ENCODE results near the gene CCDC138. TPM values are rescaled to one million over a fixed set of nuclear protein-coding genes. Genes with fewer than 3 reads are reported as not detected.

CCDC138 gene
- total RNA-seq, 2 experiments from 2014 or later, result 12.3 to 13.5 TPM

DNA sequence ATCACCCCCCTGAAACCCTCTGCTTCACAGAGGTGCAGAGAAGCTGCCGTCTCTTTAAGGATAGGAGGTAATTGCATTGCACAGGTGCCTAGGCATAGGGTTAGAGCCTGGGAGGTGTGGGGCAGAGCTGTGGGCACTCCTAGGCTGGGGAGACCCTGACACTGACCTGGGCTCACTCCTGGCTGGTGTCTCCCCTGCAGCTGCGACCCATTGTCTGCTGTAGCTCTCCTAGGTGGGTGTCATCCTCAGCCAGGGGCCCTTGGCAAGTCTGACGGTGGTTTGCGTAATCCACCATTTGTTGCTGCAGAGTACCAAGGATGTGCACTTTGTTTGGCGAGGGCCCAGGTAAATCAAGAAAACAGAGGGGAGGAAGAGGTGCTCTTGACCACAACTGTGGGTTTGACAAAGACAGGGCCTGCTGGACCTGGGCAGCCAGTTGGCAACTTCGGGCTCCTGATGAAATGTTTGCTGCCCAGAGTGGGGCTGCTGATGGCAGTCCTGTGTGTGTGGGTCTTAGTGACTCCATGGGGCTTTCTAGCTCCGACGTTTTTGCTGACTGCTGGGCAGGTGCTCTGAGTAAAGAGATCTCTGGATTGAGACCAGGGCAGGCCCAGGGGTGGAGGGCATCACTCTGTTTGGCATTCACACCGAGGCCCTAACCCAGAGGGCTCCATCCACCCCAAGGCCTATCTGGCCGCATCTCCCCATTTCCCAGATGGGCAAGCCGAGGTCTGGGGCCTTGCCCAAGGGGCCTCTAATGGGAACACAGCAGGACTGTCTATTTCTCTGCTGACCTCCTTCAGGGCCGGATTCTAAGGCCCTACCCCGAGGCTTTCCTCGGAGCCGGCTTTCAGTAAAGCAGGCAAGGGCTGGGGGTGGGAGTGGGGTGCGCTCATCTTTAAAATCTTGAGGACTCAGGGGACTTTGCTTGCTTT, 134.8 kb downstream of the CCDC138 start:
- DNase-seq (no peak), ATAC-seq (no peak)
- no peaks in the 10 kb centered on the region for H3K36me3 Mint-ChIP-seq (ENCODE audit: low read depth)
- no peaks in the 10 kb centered on the region for H3K27me3 Mint-ChIP-seq
- H3K4me3 Mint-ChIP-seq, result no peak overlapping the region
- intact Hi-C loops (cut with micrococcal nuclease), result no loop called here
- H3K9me3 Mint-ChIP-seq, result no peaks in the 10 kb centered on the region
- POLR2A ChIA-PET, result no interaction called here
- TF ChIP-seq, protein P1, sequence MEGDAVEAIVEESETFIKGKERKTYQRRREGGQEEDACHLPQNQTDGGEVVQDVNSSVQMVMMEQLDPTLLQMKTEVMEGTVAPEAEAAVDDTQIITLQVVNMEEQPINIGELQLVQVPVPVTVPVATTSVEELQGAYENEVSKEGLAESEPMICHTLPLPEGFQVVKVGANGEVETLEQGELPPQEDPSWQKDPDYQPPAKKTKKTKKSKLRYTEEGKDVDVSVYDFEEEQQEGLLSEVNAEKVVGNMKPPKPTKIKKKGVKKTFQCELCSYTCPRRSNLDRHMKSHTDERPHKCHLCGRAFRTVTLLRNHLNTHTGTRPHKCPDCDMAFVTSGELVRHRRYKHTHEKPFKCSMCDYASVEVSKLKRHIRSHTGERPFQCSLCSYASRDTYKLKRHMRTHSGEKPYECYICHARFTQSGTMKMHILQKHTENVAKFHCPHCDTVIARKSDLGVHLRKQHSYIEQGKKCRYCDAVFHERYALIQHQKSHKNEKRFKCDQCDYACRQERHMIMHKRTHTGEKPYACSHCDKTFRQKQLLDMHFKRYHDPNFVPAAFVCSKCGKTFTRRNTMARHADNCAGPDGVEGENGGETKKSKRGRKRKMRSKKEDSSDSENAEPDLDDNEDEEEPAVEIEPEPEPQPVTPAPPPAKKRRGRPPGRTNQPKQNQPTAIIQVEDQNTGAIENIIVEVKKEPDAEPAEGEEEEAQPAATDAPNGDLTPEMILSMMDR (IDR thresholded peaks at IDR 0.05), result no peak
- H3K4me1 Mint-ChIP-seq (ENCODE audit: low read depth), result no peaks in the 10 kb centered on the region
- CTCF ChIA-PET, result no interaction called here
- no peak overlapping the region for H3K27ac Mint-ChIP-seq

- H3K27ac Mint-ChIP-seq, result no peak overlapping the region
- DNase-seq, result no peak
- no peaks in the 10 kb centered on the region for H3K36me3 Mint-ChIP-seq (ENCODE audit: low read depth)
- no peaks in the 10 kb centered on the region for H3K27me3 Mint-ChIP-seq
- ATAC-seq, result no peak
- POLR2A ChIA-PET, result no interaction called here
- CTCF ChIA-PET, result no interaction called here
- no peaks in the 10 kb centered on the region for H3K9me3 Mint-ChIP-seq
- no peak overlapping the region for H3K4me3 Mint-ChIP-seq
- TF ChIP-seq, protein P1 (IDR thresholded peaks at IDR 0.05), result no peak
- intact Hi-C loops (cut with micrococcal nuclease), result no loop called here
- no peaks in the 10 kb centered on the region for H3K4me1 Mint-ChIP-seq (ENCODE audit: low read depth)
Observed at GRCh38 chr2:108922141-108922915, 135.8 kb downstream of the CCDC138 start.

GRCh38 chr2:108923019-108923700, 136.6 kb downstream of the CCDC138 start:
- POLR2A ChIA-PET, result no interaction called here
- Mint-ChIP-seq H3K9me3 (no peaks in the 10 kb centered on the region), H3K4me1 (ENCODE audit: low read depth) (no peaks in the 10 kb centered on the region), H3K27ac (no peak overlapping the region), H3K4me3 (no peak overlapping the region), H3K36me3 (ENCODE audit: low read depth) (no peaks in the 10 kb centered on the region), H3K27me3 (no peaks in the 10 kb centered on the region)
- DNase-seq, result no peak
- TF ChIP-seq, protein P1 (IDR thresholded peaks at IDR 0.05), result no peak
- ATAC-seq, result no peak
- intact Hi-C loops (cut with micrococcal nuclease), result no loop called here
- CTCF ChIA-PET, result interaction anchor here (1.3 to 2.6 kb wide), 2 partner anchors 65 to 587 kb away, joined by 4 to 6 read pairs; no protein-coding TSS in a partner anchor

DNA sequence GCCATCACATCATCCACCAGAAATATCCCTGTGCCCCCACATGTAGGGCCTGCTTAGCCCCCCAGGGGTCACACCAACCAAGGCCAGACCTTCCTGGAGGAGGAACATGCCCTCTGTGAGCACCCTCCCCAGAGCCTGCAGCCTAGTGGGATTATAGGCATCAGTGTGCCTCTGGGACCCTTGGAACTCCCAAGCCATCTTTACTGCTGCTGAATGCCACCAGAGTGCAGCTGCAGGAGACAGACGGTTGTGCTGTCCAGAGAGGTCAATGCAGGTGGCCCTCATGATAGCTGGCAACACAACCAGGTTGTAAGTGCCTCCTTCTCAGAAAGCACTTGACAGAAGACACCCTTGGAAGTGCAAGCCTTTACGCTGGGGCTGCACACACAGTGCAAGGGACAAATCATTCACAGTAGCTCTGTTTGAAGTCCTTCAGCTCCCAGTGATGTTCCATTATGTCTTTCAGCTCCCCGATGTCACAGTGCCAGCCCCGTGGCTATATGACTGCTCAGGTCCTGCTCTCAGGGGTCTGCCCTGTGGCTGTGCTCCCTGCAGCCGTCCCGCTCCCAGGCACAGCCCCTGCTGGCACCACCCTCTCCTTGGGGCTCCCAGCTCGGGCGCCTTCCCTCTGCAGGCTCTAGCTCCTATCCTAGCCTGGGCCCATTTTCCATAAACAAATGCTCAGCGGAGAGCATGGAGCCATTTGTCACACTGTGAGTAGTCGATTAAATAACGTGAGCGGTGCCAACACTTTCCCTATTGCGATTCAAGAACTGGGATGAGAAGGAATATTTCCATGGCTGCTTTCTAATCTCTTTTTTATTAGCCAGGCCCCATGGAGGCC, 137.4 kb downstream of the CCDC138 start:
- Mint-ChIP-seq H3K27ac (no peak overlapping the region), H3K4me3 (no peak overlapping the region), H3K36me3 (ENCODE audit: low read depth) (no peaks in the 10 kb centered on the region), H3K4me1 (ENCODE audit: low read depth) (peaks cover 2% of the 10 kb centered on the region), H3K9me3 (no peaks in the 10 kb centered on the region), H3K27me3 (no peaks in the 10 kb centered on the region)
- TF ChIP-seq, protein P1 (IDR thresholded peaks at IDR 0.05), result no peak
- intact Hi-C loops (cut with micrococcal nuclease), result no loop called here
- ATAC-seq (no peak), DNase-seq (no peak)
- ChIA-PET CTCF (interaction anchor here (1.3 to 2.6 kb wide), 2 partner anchors 64 to 586 kb away, joined by 4 to 6 read pairs; no protein-coding TSS in a partner anchor), POLR2A (no interaction called here)
